GM18517 (cell line): ENCODE measurements around the gene TNFSF13B.

Source experiments
- ATAC-seq: cut with Tn5 transposase; IDR thresholded peaks from one replicate; pipeline ENCODE4 v1.9.1; 2021; ENCODE audit warnings: mild to moderate bottlenecking, moderate library complexity; ENCODE audit not compliant: unreplicated experiment

TNFSF13B gene

DNA sequence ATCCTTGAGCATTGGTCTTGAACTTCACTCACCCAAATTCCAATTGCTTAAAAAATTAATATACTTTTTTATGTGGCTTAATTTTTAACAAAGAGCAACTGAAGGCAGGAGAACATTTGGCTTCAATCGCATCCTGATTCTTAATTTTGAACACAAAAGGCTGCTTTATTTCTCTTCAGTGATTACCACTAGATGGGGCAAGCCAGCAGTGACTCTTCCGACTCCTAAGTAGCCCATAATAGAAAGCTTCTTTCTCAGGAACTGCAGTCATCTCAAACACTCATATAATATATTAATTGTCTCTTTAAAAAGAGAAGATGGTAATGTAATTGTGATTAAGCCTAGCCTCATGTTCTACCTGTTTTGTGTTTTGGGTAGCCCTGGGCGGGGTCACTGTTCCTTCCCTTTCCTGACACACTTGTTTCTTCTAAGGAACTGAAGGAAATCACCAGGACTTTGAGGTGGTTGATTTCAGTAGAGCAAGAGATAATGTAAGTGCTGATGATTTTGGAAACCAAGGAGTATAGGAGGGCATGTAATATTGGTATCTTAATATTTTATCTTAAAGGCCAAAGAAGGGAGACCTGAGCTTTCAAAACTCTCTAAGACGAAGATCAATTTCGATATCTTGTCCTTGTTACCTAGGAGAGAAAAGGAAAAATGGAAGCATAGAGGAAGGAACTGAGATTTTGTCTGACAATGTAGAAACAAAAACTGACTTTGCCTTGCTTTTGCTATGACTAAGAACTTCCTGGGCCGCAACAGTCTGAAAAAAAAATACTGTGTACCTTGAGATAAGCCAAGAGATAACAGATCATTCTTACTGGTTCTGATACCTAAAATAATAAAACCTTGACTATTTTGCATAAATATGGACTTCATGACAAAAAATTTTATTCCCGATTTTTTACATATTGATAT is 73.1 kb downstream of the TNFSF13B start:
- peak; percentile 61 for ATAC-seq

DNA sequence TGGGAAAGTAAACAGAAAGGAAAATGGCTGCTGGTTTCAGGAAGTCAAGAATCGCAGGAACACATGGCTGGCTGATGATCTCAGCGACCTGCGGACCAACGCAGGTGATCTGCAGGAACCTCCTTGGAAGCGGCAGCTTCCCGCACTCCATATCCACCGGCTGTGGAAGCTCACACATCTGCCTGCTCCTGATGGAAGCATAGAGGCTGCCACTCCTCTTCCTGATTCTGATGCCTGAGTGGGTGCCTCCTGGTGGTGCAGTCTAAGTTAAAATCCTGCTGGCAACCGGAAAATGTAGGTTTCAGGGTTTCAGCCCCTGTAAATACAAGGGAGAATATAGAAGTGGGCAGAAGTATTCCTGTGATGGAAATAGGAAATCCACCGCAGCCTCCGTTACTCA is 75.5 kb downstream of the TNFSF13B start:
- no peak for ATAC-seq

DNA sequence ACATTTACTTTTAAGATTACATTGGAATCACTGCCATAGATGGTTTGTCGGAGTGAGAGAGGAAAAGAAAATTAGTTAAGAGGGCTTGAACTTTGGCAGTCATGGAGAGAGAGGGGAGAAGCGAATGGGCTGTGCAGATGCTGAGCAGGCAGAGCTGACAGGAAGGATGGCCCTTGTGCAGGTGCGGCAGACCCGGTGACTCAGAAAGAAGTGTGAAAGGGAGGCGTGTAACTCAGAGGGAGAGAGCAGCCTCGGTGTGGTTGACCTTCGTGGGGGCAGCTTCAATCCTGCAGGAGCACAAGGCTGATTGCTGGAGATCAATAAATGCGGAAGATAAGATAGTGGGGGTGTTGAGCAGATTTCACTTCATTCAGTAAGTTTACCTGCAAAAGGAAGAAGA is 76.9 kb downstream of the TNFSF13B start:
- ATAC-seq, result no peak

DNA sequence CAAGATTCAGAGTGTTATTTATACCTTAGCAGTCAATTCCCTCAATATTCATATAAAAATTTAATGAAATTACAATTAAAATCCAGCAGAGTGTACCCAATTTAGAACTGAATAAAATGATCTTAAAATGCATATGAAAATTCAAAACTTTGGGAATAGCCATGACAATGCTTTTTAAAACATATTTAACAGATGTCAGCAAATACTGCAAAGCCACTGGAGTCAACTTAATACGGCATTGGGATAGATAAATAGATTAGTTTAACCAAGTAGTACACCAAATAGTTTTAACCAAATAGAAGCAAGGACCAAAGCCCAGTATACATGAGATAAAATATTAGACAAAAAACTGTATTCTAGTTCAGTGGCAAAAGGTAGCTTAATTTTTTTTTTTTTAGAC is 79.8 kb downstream of the TNFSF13B start:
- no peak for ATAC-seq

DNA sequence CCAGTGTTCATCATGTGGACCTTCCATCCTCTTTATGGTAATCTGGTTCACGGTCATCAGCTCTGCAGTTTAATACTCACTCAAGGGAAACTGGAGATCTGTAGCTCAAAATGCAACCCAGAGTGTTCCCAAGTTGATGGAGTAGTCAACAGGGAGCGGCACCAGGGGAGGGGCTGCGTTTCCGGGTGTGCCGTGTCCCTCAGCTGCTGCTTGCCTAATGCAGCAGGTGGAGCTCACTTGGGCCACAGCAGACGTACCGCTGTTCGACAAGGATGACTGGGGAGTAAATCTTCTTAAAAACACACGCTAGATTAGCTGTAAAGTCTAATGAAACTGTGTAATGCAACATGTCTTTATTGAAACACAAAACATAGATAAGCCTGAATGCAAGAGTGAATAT is 81.1 kb downstream of the TNFSF13B start:
- ATAC-seq, result no peak

DNA sequence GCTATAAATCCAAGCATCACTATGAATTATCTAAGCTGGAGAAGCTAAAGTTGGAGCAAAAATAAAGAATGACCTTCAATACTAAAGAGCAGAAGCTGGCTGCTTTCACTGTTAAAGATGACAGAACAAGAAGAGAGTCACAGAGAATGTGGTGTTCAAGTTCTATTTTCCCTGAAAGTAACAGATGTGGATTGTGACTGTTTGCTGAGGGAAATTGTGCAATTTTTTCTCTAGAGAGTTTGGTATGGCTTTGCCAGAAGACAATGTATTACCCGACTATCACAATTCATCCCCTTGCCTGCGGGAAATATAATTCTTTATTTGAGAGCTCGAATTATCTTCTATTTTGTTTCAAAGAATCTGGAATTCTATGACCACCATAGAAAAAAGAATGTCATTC is 83.1 kb downstream of the TNFSF13B start:
- no peak for ATAC-seq

DNA sequence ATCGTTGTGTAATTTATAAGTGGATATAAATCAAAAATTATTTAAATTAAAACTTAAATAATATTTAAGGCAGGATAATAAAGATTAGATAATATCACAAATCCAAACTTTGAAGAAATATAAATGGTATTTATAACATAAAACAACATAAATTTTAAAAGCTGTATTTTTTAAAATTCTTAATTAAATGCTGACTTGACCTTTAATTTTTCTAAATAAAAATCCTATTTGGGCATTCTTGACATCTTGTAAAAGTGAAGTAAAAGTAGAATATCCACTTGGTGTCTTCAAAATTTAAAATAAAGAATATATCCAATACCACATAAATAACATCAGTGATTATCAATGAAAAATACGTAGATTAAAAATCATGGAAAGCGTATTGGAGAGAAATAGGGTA is 87.7 kb downstream of the TNFSF13B start:
- no peak for ATAC-seq
